Tibial nerve (tissue), 4 donors: ENCODE data around the gene TH.

Experiments used
- CTCF ChIP-seq, 5 experiments: fragments of 200-600 bp in 3 of 5; fragments of 450-650 bp in 2 of 5; sonication (generic) in 3 of 5; IDR thresholded peaks; one replicate each; pipeline ENCODE4 v1.5.1; 2016 to 2019; ENCODE audit warnings: antibody characterized with exemption in 5 of 5, mild to moderate bottlenecking in 3 of 5, moderate library complexity in 2 of 5
- EP300 ChIP-seq, 2 donors: sonication (generic); formaldehyde crosslinking; IDR thresholded peaks; one replicate each; pipeline ENCODE4 v1.6.1; 2017; ENCODE audit warnings: antibody characterized with exemption in 2 of 2, mild to moderate bottlenecking in 1 of 2
- POLR2A ChIP-seq, 2 donors: fragments of 450-650 bp; IDR thresholded peaks; one replicate each; pipeline ENCODE4 v1.6.1; 2017; ENCODE audit warnings: antibody characterized with exemption in 2 of 2, mild to moderate bottlenecking in 2 of 2, moderate library complexity in 2 of 2

GRCh38 chr11:2132246-2132645, 39.4 kb downstream of the TH start:
- TF ChIP-seq CTCF (IDR thresholded peaks at IDR 0.05) (no peak), EP300 (IDR thresholded peaks at IDR 0.05) (no peak), POLR2A (IDR thresholded peaks at IDR 0.05) (no peak)
